Naive B cell (primary cell): ENCODE results near the gene PIP4K2A. TPM values are rescaled to one million over a fixed set of nuclear protein-coding genes. Genes with fewer than 3 reads are reported as not detected.
"Not testable (repeated sequence)": the region's sequence is repeated elsewhere in the genome, so short reads cannot be mapped to it uniquely, and the experiment has no call there.

Experiments
- ATAC-seq, 2 donors: fragments of 150-1000 bp; cut with Tn5 transposase; 2 replicates each; pipeline ENCODE4 v1.10.0; 2021; ENCODE audit warnings: low read depth in 2 of 2, mild to moderate bottlenecking in 2 of 2, moderate library complexity in 2 of 2
- DNase-seq: peaks from one replicate; pipeline ENCODE4 v3.0.0; 2022
- H3K27ac Mint-ChIP-seq, 6 donors: one replicate each; pipeline ENCODE4 v1.8.0; 2020 to 2022; ENCODE audit warnings: mild to moderate bottlenecking in 6 of 6, mixed read lengths in 6 of 6, moderate library complexity in 5 of 6, inconsistent platforms in 2 of 6
- H3K27me3 Mint-ChIP-seq, 3 donors: one replicate each; pipeline ENCODE4 v1.8.0; 2021 to 2022; ENCODE audit warnings: mixed read lengths in 3 of 3, mild to moderate bottlenecking in 1 of 3
- H3K36me3 Mint-ChIP-seq, 2 donors: one replicate each; pipeline ENCODE4 v1.8.0; 2020 to 2022; ENCODE audit warnings: mixed read lengths in 2 of 2, inconsistent platforms in 1 of 2, mild to moderate bottlenecking in 1 of 2
- H3K4me1 Mint-ChIP-seq, 3 donors: one replicate each; pipeline ENCODE4 v1.8.0; 2020 to 2022; ENCODE audit warnings: mixed read lengths in 3 of 3, inconsistent platforms in 1 of 3, mild to moderate bottlenecking in 1 of 3, moderate library complexity in 1 of 3
- H3K4me3 Mint-ChIP-seq, 8 donors: one replicate each; pipeline ENCODE4 v1.8.0; 2020 to 2022; ENCODE audit warnings: mild to moderate bottlenecking in 8 of 8, mixed read lengths in 8 of 8, moderate library complexity in 8 of 8, inconsistent platforms in 2 of 8
- H3K9me3 Mint-ChIP-seq, 7 donors: one replicate each; pipeline ENCODE4 v1.8.0; 2020 to 2022; ENCODE audit warnings: mixed read lengths in 7 of 7, mild to moderate bottlenecking in 5 of 7, inconsistent platforms in 2 of 7, moderate library complexity in 1 of 7
- polyA plus RNA-seq, 6 donors: library from polyadenylated mRNA; unstranded; fragments of 300-500 nt; fragmentation: Illumina TruSeq; gene quantifications; one replicate each; pipeline ENCODE4 v1.2.3, GENCODE V29; 2021; ENCODE audit warnings: low read depth in 6 of 6

The PIP4K2A gene
- polyA plus RNA-seq, result 10 to 100 TPM; 16.8 to 45.7 (median 26.3) TPM

DNA sequence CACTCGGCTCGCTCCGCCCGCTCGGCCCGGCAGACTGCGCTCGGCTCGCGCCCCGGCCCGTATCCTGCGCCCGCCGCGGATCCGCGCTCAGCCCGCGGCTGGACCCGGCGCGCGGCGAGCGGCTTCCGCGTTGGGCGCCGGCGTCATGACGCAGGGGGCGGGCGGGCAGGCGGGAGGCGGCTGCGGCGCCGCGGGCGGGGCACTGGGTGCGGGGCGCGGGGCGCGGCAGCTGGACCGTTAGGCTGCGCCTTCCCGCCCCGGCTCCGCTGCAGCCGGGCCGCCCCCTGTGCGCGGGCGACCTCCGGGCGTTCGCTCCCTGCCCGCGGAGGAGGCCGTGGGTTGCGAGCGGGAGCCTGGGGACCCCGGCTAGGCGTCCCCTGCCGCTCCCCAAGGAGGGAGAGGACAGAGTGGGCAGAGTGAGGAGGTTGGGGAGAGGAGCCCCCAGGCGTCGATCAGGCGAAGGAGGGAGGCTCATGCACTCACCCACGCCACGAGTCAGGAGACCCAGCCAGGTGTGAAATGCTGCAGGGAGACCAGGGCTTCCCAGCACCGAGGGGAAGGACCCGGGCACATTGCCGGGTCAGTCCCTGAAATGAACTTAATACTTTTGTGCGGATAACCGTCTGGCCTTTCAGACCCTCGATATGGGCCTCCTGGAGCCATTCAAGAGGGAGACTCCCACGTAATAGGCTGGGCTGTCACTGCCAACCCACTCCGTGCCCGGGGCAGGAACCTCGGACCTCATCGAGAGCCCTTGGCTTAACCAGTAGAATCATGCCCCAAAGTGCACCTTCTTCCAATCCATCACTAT lies at the start of gene PIP4K2A:
Gene PIP4K2A (minus strand): TSS at position 100 of the 811 bp plus-strand sequence. CDS start 252 bp downstream, outside the sequence.
- peaks cover 26 to 36% (median 35%) of the 10 kb centered on the region in 3 donors for H3K4me1 Mint-ChIP-seq
- H3K27me3 Mint-ChIP-seq, result no peaks in the 10 kb centered on the region
- ATAC-seq (peak; percentile 80 to 83), DNase-seq (peak; percentile 79)
- H3K4me3 Mint-ChIP-seq, result peak within 1 kb of the TSS; percentile 72 to 95 (median 92)
- no peaks in the 10 kb centered on the region for H3K9me3 Mint-ChIP-seq
- no peaks in the 10 kb centered on the region for H3K36me3 Mint-ChIP-seq
- H3K27ac Mint-ChIP-seq, result peak within 1 kb of the TSS; percentile 71 to 96 (median 90)

DNA sequence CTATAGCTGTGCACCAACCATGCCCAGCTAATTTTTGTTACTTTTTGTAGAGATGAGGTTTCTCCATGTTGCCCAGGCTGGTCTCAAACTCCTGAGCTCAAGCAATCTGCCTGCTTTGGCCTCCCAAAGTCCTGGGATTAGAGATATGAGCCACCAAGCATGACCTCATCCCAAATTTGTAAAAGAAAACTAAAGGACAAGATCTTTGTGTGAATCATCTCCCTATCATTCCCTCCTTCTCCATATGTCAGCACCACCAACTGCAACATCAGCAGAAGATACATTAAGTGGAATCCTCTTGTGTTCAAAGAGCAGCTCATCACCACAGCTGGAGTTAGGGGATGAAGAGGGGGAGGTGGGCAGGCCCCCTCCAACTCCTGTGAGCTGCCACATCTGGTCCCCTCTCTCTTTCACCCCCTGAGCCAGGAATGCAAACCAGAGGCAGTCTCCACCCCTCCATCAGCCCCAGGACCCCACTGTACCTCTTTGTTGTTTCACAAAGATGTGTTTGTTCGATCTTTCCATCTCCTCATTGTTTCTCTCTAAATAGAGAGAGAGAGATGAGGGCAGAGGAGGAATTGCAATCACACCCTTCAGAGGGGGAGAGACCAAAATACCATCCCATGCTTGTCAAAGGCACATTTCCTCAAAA lies 47.3 kb upstream of the PIP4K2A start:
- ATAC-seq (no peak), DNase-seq (no peak)
- Mint-ChIP-seq H3K4me3 (no peak overlapping the region), H3K4me1 (peaks cover 24 to 27% (median 25%) of the 10 kb centered on the region in 3 donors), H3K27me3 (peaks cover 4 to 14% (median 11%) of the 10 kb centered on the region in 3 donors), H3K36me3 (peaks cover 0 to 8% of the 10 kb centered on the region in 2 donors), H3K27ac (peak overlapping the region in 1 of 6 donors; percentile 10), H3K9me3 (no peaks in the 10 kb centered on the region)

DNA sequence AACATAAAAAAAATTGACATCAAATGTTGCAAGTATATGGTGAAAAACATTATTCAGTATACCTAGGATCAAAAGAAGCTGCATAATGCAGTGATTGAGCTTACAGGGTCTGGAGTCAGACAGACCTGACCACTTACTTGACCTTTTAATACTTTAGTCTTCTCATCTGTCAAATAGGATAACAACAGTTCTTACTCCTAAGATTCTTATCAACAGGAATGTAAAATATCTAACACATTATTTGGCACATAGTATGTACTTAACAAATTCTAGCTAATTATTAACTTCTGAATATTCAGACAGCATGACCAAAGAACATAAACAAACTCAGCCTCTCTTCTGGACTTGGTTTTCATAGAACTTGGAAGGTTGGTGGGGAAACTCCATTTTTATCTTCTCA lies 45.6 kb upstream of the PIP4K2A start:
- H3K36me3 Mint-ChIP-seq, result peaks cover 0 to 8% of the 10 kb centered on the region in 2 donors
- H3K4me1 Mint-ChIP-seq, result peaks cover 10 to 12% (median 12%) of the 10 kb centered on the region in 3 donors
- no peak overlapping the region for H3K4me3 Mint-ChIP-seq
- peaks cover 4 to 14% (median 11%) of the 10 kb centered on the region in 3 donors for H3K27me3 Mint-ChIP-seq
- H3K27ac Mint-ChIP-seq, result no peak overlapping the region
- DNase-seq (no peak), ATAC-seq (no peak)
- no peaks in the 10 kb centered on the region for H3K9me3 Mint-ChIP-seq

DNA sequence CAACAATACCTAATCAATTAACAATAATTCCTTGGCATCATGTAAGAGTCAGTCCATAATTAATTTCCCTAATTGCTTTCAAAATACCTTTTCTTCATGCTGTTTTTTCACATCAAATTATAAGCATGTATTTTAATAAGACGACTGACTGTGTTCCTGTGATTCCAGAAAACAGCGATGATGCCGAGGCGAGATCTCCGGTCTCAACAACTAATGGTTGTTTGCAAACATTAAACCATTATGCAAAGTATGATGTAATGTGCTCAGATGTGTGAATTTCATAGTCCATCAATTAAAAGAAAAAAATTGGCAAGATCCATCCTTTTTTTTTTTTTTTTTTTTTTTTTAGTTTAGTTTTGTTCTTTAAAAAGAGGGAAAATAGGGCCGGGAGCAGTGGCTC lies 44.5 kb upstream of the PIP4K2A start:
- ATAC-seq (no peak), DNase-seq (no peak)
- Mint-ChIP-seq H3K4me1 (peaks cover 0 to 3% (median 2%) of the 10 kb centered on the region in 3 donors), H3K27ac (no peak overlapping the region), H3K9me3 (no peaks in the 10 kb centered on the region), H3K27me3 (peaks cover 4 to 14% (median 11%) of the 10 kb centered on the region in 3 donors), H3K36me3 (peaks cover 0 to 8% of the 10 kb centered on the region in 2 donors), H3K4me3 (no peak overlapping the region)

DNA sequence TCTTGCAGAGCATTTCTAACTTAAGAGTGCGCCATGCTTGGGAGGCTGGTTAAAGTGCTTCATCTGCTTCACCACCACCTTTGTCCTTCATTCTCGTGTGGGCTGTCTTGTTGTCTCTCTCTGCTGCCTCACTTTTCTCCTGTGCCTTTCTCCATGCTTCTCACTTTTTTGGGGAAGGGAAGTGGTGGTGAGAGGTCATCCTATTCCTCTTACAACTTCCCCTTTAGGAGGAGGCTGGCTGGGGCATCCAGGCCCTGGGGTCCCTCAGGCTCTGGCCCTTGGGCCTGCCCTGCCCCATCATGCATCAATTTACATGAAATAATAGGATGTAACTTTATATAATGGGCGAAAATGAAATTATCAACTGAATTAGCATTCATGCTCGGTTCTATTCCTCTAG lies 39.9 kb upstream of the PIP4K2A start:
- Mint-ChIP-seq H3K36me3 (no peaks in the 10 kb centered on the region), H3K27me3 (peaks cover 0 to 4% (median 0%) of the 10 kb centered on the region in 3 donors), H3K4me1 (no peaks in the 10 kb centered on the region), H3K27ac (no peak overlapping the region), H3K4me3 (no peak overlapping the region), H3K9me3 (no peaks in the 10 kb centered on the region)
- DNase-seq (no peak), ATAC-seq (no peak)

DNA sequence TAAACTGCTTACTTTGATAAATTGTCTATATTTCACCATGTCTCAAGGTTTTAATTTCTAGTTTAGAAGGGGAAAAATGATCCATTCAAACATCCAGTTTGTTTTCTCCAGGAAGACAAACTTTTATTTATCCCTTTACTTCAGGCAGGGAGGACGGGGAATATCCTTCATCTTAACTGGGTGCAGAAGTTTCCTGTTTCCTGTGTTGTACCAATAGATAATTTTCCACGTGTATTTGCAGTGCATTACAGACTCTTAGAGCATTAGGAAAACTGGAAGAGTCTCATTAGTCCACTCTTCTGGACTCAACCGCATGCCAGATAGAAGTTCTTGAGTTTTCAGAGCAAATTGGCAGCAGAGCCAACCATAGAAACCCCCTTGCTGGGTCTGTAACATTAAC lies 39.4 kb upstream of the PIP4K2A start:
- Mint-ChIP-seq H3K27me3 (peaks cover 0 to 4% (median 0%) of the 10 kb centered on the region in 3 donors), H3K4me3 (no peak overlapping the region), H3K27ac (no peak overlapping the region), H3K4me1 (no peaks in the 10 kb centered on the region), H3K36me3 (no peaks in the 10 kb centered on the region), H3K9me3 (no peaks in the 10 kb centered on the region)
- DNase-seq (no peak), ATAC-seq (no peak)

DNA sequence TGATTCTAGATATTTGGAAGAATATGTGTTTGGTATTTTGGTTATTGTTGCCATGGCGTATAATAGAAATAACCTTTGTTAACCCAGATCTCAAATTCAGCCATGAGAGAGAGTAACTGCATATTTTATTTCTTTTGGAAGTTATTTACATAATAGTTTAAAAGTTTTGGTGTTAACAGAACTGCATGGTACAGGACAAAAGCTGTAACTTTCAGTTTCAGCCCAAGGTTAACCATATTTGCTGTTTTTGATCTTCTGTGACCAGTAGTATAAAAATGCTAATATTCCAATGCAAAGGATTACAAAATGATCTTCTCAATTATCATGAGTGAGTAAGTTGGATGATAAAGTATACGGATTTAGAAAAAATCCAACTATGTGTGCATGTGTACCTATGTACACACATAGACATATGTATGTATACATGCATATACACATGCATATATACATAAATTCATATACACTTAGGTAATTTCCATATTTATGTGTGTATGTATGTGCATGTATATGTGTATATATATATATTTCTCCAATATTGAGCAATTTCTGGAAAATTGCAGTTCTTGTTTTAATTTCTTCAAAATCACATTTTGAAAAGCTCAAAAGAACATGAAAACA lies 38.0 kb upstream of the PIP4K2A start:
- no peaks in the 10 kb centered on the region for H3K4me1 Mint-ChIP-seq
- no peaks in the 10 kb centered on the region for H3K36me3 Mint-ChIP-seq
- no peak for DNase-seq
- peaks cover 0 to 4% (median 0%) of the 10 kb centered on the region in 3 donors for H3K27me3 Mint-ChIP-seq
- H3K27ac Mint-ChIP-seq, result no peak overlapping the region
- H3K9me3 Mint-ChIP-seq, result peaks cover 0 to 6% (median 0%) of the 10 kb centered on the region in 7 donors
- no peak for ATAC-seq
- H3K4me3 Mint-ChIP-seq, result no peak overlapping the region

DNA sequence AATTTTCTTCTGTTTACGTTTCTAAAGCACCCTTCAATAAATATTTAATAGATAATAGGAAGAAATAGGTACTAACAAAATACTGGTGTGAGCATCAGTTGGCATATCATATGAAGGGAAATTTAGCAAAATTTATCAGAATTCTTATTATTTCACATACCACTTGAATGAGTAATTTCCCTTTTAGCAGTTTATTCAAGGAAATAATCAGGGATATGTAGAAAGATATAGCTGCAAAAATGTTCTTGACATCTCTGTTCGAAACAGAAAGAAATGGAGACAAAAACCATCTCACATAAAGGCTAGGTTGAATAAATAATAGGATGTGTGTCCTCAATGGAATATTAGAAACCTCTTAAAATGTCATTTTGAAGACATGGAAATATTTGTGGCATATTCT lies 35.8 kb upstream of the PIP4K2A start:
- Mint-ChIP-seq H3K4me1 (no peaks in the 10 kb centered on the region), H3K27me3 (peaks cover 0 to 4% (median 0%) of the 10 kb centered on the region in 3 donors), H3K27ac (no peak overlapping the region), H3K4me3 (no peak overlapping the region), H3K36me3 (no peaks in the 10 kb centered on the region), H3K9me3 (peaks cover 0 to 8% (median 3%) of the 10 kb centered on the region in 7 donors)
- DNase-seq, result no peak
- ATAC-seq, result no peak

DNA sequence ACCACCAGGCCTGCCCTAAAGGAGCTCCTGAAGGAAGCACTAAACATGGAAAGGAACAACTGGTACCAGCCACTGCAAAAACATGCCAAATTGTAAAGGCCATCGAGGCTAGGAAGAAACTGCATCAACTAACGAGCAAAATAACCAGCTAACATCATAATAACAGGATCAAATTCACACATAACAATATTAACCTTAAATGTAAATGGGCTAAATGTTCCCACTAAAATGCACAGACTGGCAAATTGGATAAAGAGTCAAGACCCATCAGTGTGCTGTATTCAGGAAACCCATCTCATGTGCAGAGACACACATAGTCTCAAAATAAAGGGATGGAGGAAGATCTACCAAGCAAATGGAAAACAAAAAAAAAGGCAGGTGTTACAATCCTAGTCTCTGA lies 30.5 kb upstream of the PIP4K2A start:
- DNase-seq, H3K9me3 Mint-ChIP-seq, H3K27me3 Mint-ChIP-seq, H3K36me3 Mint-ChIP-seq, ATAC-seq, H3K4me3 Mint-ChIP-seq: not testable (repeated sequence)
- Mint-ChIP-seq H3K27ac (peak overlapping the region in 1 of 6 donors; percentile 38), H3K4me1 (peaks cover 15 to 30% (median 15%) of the 10 kb centered on the region in 3 donors)

DNA sequence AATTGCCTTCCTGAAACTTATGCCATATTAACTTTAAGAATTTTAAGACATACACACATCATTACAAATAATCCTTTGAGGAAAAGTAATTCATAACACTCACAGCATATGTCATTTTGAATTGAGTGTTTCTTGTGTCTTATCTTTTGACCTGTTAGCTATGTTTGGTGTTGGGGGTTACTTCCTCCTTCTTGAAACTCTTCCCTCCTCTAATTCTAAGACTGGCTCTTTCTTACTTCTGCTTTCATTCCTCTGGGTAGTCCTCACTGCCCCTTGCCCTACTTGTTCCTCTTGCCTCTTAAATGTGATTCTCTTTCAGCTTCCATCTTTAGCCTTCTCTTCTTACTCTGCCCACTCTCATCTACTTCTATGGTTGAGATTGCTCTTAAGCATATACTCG lies 28.3 kb upstream of the PIP4K2A start:
- peak; percentile 100 for ATAC-seq
- peaks cover 15 to 30% (median 15%) of the 10 kb centered on the region in 3 donors for H3K4me1 Mint-ChIP-seq
- H3K9me3 Mint-ChIP-seq, result peaks cover 0 to 6% (median 0%) of the 10 kb centered on the region in 7 donors
- no peaks in the 10 kb centered on the region for H3K27me3 Mint-ChIP-seq
- H3K27ac Mint-ChIP-seq, result peak overlapping the region in 3 of 6 donors; percentile 16 to 26 (median 23)
- H3K36me3 Mint-ChIP-seq, result no peaks in the 10 kb centered on the region
- DNase-seq, result peak; percentile 71
- H3K4me3 Mint-ChIP-seq, result peak overlapping the region in 6 of 8 donors; percentile 0 to 83 (median 12)

DNA sequence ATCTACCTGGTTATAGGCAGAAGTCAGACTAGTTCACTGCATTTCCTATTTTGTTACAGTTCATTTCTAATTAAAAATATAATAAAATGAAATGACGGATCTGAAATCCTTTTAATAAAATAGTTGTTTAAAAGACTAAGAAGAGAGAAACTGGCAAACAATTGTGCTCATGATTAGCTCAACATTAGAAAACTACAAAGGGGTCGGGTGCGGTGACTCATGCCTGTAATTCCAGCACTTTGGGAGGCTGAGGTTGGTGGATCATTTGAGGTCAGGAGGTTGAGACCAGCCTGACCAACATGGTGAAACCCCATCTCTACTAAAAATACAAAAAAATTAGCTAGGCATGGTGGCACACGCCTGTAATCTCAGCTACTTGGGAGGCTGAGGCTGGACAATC lies 27.3 kb upstream of the PIP4K2A start:
- not testable (repeated sequence) for ATAC-seq

DNA sequence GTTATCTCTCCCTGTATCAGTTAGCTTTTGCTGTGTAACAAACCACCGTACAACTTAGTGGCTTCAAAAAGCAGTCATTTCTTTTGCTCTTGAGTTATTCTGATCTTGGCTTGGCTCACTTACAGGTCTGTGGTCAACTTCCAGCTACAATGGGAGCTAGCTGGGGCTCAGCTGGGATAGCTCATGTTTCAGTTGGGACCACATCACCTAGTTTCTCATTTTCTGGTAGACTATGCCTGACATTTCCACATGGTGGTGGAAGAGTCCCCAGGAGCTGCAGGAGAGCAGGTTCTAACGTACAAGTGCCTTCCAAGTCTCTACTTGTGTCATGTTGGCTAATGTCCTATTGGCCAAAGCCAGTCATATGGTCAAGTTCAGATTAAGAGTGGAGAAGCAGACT lies 25.8 kb upstream of the PIP4K2A start:
- DNase-seq, result no peak
- no peak overlapping the region for H3K4me3 Mint-ChIP-seq
- H3K4me1 Mint-ChIP-seq, result peaks cover 15 to 30% (median 15%) of the 10 kb centered on the region in 3 donors
- ATAC-seq, result no peak
- H3K9me3 Mint-ChIP-seq, result peaks cover 0 to 2% (median 0%) of the 10 kb centered on the region in 7 donors
- peak overlapping the region in 1 of 6 donors; percentile 30 for H3K27ac Mint-ChIP-seq
- H3K27me3 Mint-ChIP-seq, result no peaks in the 10 kb centered on the region
- H3K36me3 Mint-ChIP-seq, result no peaks in the 10 kb centered on the region

More for the DNA sequence above, 27.3 kb upstream of the PIP4K2A start:
- H3K27ac Mint-ChIP-seq, result peak overlapping the region in 1 of 6 donors; percentile 11
- peaks cover 15 to 30% (median 15%) of the 10 kb centered on the region in 3 donors for H3K4me1 Mint-ChIP-seq
- not testable (repeated sequence) for DNase-seq, H3K4me3 Mint-ChIP-seq, H3K36me3 Mint-ChIP-seq, H3K27me3 Mint-ChIP-seq, H3K9me3 Mint-ChIP-seq

DNA sequence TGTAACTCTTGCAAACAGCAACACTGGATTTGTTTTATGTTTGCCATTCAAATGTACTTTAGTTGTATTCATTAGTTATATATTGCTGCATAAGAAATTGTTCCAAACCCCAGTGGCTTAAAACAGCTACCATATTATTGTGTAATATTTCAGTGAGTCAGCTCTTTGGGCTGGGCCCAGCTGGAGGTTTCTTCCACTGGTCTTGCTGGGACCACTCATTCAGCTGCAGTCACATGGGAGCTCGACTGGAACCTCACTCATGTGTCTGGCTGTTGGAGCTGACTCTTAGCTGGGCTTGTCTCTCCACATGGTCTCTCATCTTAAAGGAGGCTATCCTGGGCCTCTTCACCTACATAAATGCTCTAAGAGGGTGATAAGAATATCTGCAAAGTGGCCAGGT lies 23.2 kb upstream of the PIP4K2A start:
- H3K9me3 Mint-ChIP-seq, result peaks cover 0 to 2% (median 0%) of the 10 kb centered on the region in 7 donors
- ATAC-seq (no peak), DNase-seq (no peak)
- H3K27me3 Mint-ChIP-seq, result peaks cover 12 to 14% (median 14%) of the 10 kb centered on the region in 3 donors
- H3K27ac Mint-ChIP-seq, result no peak overlapping the region
- no peaks in the 10 kb centered on the region for H3K36me3 Mint-ChIP-seq
- H3K4me3 Mint-ChIP-seq, result no peak overlapping the region
- H3K4me1 Mint-ChIP-seq, result peaks cover 1 to 12% (median 10%) of the 10 kb centered on the region in 3 donors
